COLO668 (cell line): ENCODE measurements around the gene NANP.
"Not testable (repeated sequence)": the region's sequence is repeated elsewhere in the genome, so short reads cannot be mapped to it uniquely, and the experiment has no call there.

Experiments
- DNase-seq: peaks from one replicate; lab custom pipeline; 2025; ENCODE audit not compliant: unreplicated experiment; lab: John Stamatoyannopoulos, UW

NANP gene

GRCh38 chr20:25623736-25624499, at the start of gene NANP:
Gene NANP (minus strand): TSS chr20:25624014. CDS start chr20:25623948, 66 bp downstream.
- DNase-seq = peak; percentile 99

GRCh38 chr20:25672659-25673235, 48.9 kb upstream of the NANP start:
- no peak for DNase-seq

- no peak for DNase-seq
These were observed 46.1 kb upstream of the NANP start for GRCh38 chr20:25669826-25670422.

GRCh38 chr20:25668446-25668845, 44.6 kb upstream of the NANP start:
- no peak for DNase-seq

- DNase-seq = no peak
These were observed 36.2 kb upstream of the NANP start for GRCh38 chr20:25659999-25660398.

GRCh38 chr20:25654487-25654886, 30.7 kb upstream of the NANP start:
- no peak for DNase-seq

- DNase-seq = not testable (repeated sequence)
These were observed 29.1 kb upstream of the NANP start for GRCh38 chr20:25652866-25653265.

GRCh38 chr20:25644814-25645213, 21.0 kb upstream of the NANP start:
- DNase-seq = no peak

GRCh38 chr20:25643716-25644115, 19.9 kb upstream of the NANP start:
- DNase-seq = no peak

GRCh38 chr20:25637247-25637646, 13.4 kb upstream of the NANP start:
- no peak for DNase-seq

GRCh38 chr20:25632940-25633790, 9.4 kb upstream of the NANP start:
- no peak for DNase-seq

GRCh38 chr20:25630615-25631014, 6.8 kb upstream of the NANP start:
- not testable (repeated sequence) for DNase-seq

- DNase-seq = no peak
These were observed 6.1 kb upstream of the NANP start for GRCh38 chr20:25629816-25630499.

GRCh38 chr20:25626779-25627178, 3.0 kb upstream of the NANP start:
- DNase-seq = no peak

- DNase-seq = no peak
These were observed 706 bp upstream of the NANP start for GRCh38 chr20:25624500-25624939.

GRCh38 chr20:25623225-25623735, 534 bp downstream of the NANP start:
- DNase-seq = peak; percentile 62

GRCh38 chr20:25622450-25623224, 1.2 kb downstream of the NANP start:
- no peak for DNase-seq

- DNase-seq = no peak
These were observed 1.8 kb downstream of the NANP start for GRCh38 chr20:25622049-25622448.

GRCh38 chr20:25619514-25619913, 4.3 kb downstream of the NANP start:
- DNase-seq = no peak

- DNase-seq = no peak
These were observed 15.0 kb downstream of the NANP start for GRCh38 chr20:25608774-25609173.
